Calu3 (cell line): ENCODE data around the gene CACNA2D3. TPM values are rescaled to one million over a fixed set of nuclear protein-coding genes. Genes with fewer than 3 reads are reported as not detected.

Source experiments
- BruUV-seq: library from RNA; stranded (reverse); fragments of 400-500 nt; replicated peaks from 2 replicates; lab custom pipeline; 2021; lab: Mats Ljungman, UMichigan
- CTCF ChIA-PET: fragments of 300-600 bp; sonication (Branson Sonifier 250); formaldehyde crosslinking; loops from one replicate; lab custom pipeline; 2022; ENCODE audit warnings: antibody characterized with exemption; lab: Charles Lee
- DNase-seq: peaks from one replicate; pipeline ENCODE4 v3.0.0; 2022
- H3K27ac Mint-ChIP-seq: one replicate; pipeline ENCODE4 v1.8.0; 2022; ENCODE audit warnings: mixed read lengths; ENCODE audit not compliant: unreplicated experiment
- H3K27me3 Mint-ChIP-seq: one replicate; pipeline ENCODE4 v1.8.0; 2022; ENCODE audit warnings: mixed read lengths; ENCODE audit not compliant: unreplicated experiment
- H3K36me3 Mint-ChIP-seq: one replicate; pipeline ENCODE4 v1.8.0; 2022; ENCODE audit warnings: mild to moderate bottlenecking, moderate library complexity, mixed read lengths; ENCODE audit not compliant: insufficient read depth, unreplicated experiment
- H3K4me1 Mint-ChIP-seq: one replicate; pipeline ENCODE4 v1.8.0; 2022; ENCODE audit warnings: mild to moderate bottlenecking, low read depth, mixed read lengths; ENCODE audit not compliant: unreplicated experiment
- H3K4me3 Mint-ChIP-seq: one replicate; pipeline ENCODE4 v1.8.0; 2022; ENCODE audit warnings: mild to moderate bottlenecking, low read depth, moderate library complexity, mixed read lengths; ENCODE audit not compliant: unreplicated experiment
- H3K9me3 Mint-ChIP-seq: one replicate; pipeline ENCODE4 v1.8.0; 2022; ENCODE audit warnings: low read depth, mixed read lengths; ENCODE audit not compliant: unreplicated experiment
- CTCF ChIP-seq: fragments of 200-600 bp; IDR thresholded peaks from one replicate; pipeline ENCODE4 v1.8.0; 2022; ENCODE audit warnings: antibody characterized with exemption; ENCODE audit not compliant: unreplicated experiment
- intact Hi-C: fragments of 100-400 bp; cut with micrococcal nuclease; formaldehyde crosslinking; loops from one replicate; pipeline ENCODE4 v1.10.0; 2022; ENCODE audit not compliant: unreplicated experiment
- total RNA-seq: library from RNA; stranded (reverse); gene quantifications from 2 replicates; pipeline ENCODE4 v1.2.3, GENCODE V29; 2022

Gene CACNA2D3
- total RNA-seq, 1 experiment from 2014 or later = not detected

GRCh38 chr3:55013145-55013925 lies 891.0 kb downstream of the CACNA2D3 start:
- no peaks in the 10 kb centered on the region for H3K4me1 Mint-ChIP-seq
- CTCF ChIA-PET = no interaction called here
- BruUV-seq = no TSS peak
- H3K36me3 Mint-ChIP-seq = no peaks in the 10 kb centered on the region
- no peaks in the 10 kb centered on the region for H3K27me3 Mint-ChIP-seq
- no peak for DNase-seq
- H3K9me3 Mint-ChIP-seq = peaks cover 3% of the 10 kb centered on the region
- no peak overlapping the region for H3K27ac Mint-ChIP-seq
- TF ChIP-seq CTCF = no peak
- no peak overlapping the region for H3K4me3 Mint-ChIP-seq
- intact Hi-C loops = no loop called here

- intact Hi-C loops = no loop called here
- H3K4me1 Mint-ChIP-seq = no peaks in the 10 kb centered on the region
- no peak for DNase-seq
- H3K27ac Mint-ChIP-seq = no peak overlapping the region
- no peak for TF ChIP-seq CTCF
- H3K4me3 Mint-ChIP-seq = no peak overlapping the region
- peaks cover 3% of the 10 kb centered on the region for H3K9me3 Mint-ChIP-seq
- H3K27me3 Mint-ChIP-seq = no peaks in the 10 kb centered on the region
- H3K36me3 Mint-ChIP-seq = no peaks in the 10 kb centered on the region
- CTCF ChIA-PET = no interaction called here
- no TSS peak for BruUV-seq
Measured at GRCh38 chr3:55014081-55014480, 891.7 kb downstream of the CACNA2D3 start.

GRCh38 chr3:55014906-55015305 lies 892.6 kb downstream of the CACNA2D3 start:
- Mint-ChIP-seq H3K4me1 (no peaks in the 10 kb centered on the region), H3K9me3 (peaks cover 3% of the 10 kb centered on the region), H3K27me3 (no peaks in the 10 kb centered on the region), H3K36me3 (no peaks in the 10 kb centered on the region), H3K27ac (no peak overlapping the region), H3K4me3 (no peak overlapping the region)
- no peak for TF ChIP-seq CTCF
- CTCF ChIA-PET = no interaction called here
- intact Hi-C loops = no loop called here
- no peak for DNase-seq
- no TSS peak for BruUV-seq

- intact Hi-C loops = no loop called here
- CTCF ChIA-PET = no interaction called here
- Mint-ChIP-seq H3K27ac (no peak overlapping the region), H3K36me3 (no peaks in the 10 kb centered on the region), H3K27me3 (no peaks in the 10 kb centered on the region), H3K9me3 (peaks cover 5% of the 10 kb centered on the region), H3K4me3 (no peak overlapping the region), H3K4me1 (no peaks in the 10 kb centered on the region)
- no peak for DNase-seq
- TF ChIP-seq CTCF = no peak
- no TSS peak for BruUV-seq
Measured at GRCh38 chr3:55017876-55018275, 895.5 kb downstream of the CACNA2D3 start.
